ENCODE results near the gene ANKRA2.

ANKRA2 gene

GRCh38 chr5:73539730-73540129 lies 25.7 kb downstream of the ANKRA2 start:
- DNase-seq (ENCODE audit: extremely low read depth, low read depth): no peak
- TF ChIP-seq CTCF (IDR thresholded peaks at IDR 0.05; ENCODE audit: low read depth, low read length, missing control alignments): no peak
- H3K4me3 ChIP-seq (replicated peaks; ENCODE audit: low read depth, low read length): no peak overlapping the region

- no peak for DNase-seq (ENCODE audit: extremely low read depth, low read depth)
- no peak overlapping the region for H3K4me3 ChIP-seq (replicated peaks; ENCODE audit: low read depth, low read length)
- no peak for TF ChIP-seq CTCF (IDR thresholded peaks at IDR 0.05; ENCODE audit: low read depth, low read length, missing control alignments)
These were observed 30.5 kb downstream of the ANKRA2 start for GRCh38 chr5:73534971-73535370.

GRCh38 chr5:73534011-73534644 lies 31.3 kb downstream of the ANKRA2 start:
- no peak for DNase-seq (ENCODE audit: extremely low read depth, low read depth)
- H3K4me3 ChIP-seq (replicated peaks; ENCODE audit: low read depth, low read length): no peak overlapping the region
- no peak for TF ChIP-seq CTCF (IDR thresholded peaks at IDR 0.05; ENCODE audit: low read depth, low read length, missing control alignments)

GRCh38 chr5:73532195-73532594 lies 33.2 kb downstream of the ANKRA2 start:
- H3K4me3 ChIP-seq (replicated peaks; ENCODE audit: low read depth, low read length): no peak overlapping the region
- TF ChIP-seq CTCF (IDR thresholded peaks at IDR 0.05; ENCODE audit: low read depth, low read length, missing control alignments): no peak
- DNase-seq (ENCODE audit: extremely low read depth, low read depth): no peak

- no peak for DNase-seq (ENCODE audit: extremely low read depth, low read depth)
- TF ChIP-seq CTCF (IDR thresholded peaks at IDR 0.05; ENCODE audit: low read depth, low read length, missing control alignments): no peak
These were observed 34.1 kb downstream of the ANKRA2 start for GRCh38 chr5:73531356-73531755.

GRCh38 chr5:73529081-73529480 lies 36.4 kb downstream of the ANKRA2 start:
- H3K4me3 ChIP-seq (replicated peaks; ENCODE audit: low read depth, low read length): no peak overlapping the region
- no peak for TF ChIP-seq CTCF (IDR thresholded peaks at IDR 0.05; ENCODE audit: low read depth, low read length, missing control alignments)

More at GRCh38 chr5:73531356-73531755, 34.1 kb downstream of the ANKRA2 start:
- H3K4me3 ChIP-seq (replicated peaks; ENCODE audit: low read depth, low read length): no peak overlapping the region

GRCh38 chr5:73528248-73528647 lies 37.2 kb downstream of the ANKRA2 start:
- H3K4me3 ChIP-seq (replicated peaks; ENCODE audit: low read depth, low read length): no peak overlapping the region
- no peak for DNase-seq (ENCODE audit: extremely low read depth, low read depth)
- TF ChIP-seq CTCF (IDR thresholded peaks at IDR 0.05; ENCODE audit: low read depth, low read length, missing control alignments): no peak

More at GRCh38 chr5:73529081-73529480, 36.4 kb downstream of the ANKRA2 start:
- no peak for DNase-seq (ENCODE audit: extremely low read depth, low read depth)

Measured in HFF-Myc (cell line).